ENCODE results near the gene FAM151B.

FAM151B gene

DNA sequence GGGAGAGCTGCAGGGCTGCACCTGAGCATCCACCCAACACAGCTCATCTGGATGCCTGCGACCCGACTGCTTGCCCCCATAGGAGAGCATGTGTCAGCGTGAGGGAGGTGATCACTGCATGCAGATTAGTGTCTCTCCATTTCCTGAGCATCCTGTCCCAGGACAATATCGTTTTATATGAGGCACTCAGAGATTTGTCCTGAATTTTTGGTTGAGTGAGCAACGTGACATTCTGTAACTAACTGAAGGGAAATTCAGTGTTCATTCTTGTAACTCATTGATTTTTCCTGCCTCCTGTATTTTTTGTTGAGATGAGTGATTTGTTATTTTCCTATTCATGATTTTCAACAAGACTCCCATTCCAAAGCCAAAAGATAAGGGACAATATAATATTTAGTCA is 102.9 kb downstream of the FAM151B start:
- Histone ChIP-seq H3K27me3 (ENCODE audit: insufficient read depth, poor library complexity, severe bottlenecking) (no peaks in the 10 kb centered on the region), H3K4me3 (replicated peaks; ENCODE audit: insufficient read depth, low read length) (no peak overlapping the region), H3K27ac (replicated peaks) (no peak overlapping the region)
- TF ChIP-seq, protein P1, sequence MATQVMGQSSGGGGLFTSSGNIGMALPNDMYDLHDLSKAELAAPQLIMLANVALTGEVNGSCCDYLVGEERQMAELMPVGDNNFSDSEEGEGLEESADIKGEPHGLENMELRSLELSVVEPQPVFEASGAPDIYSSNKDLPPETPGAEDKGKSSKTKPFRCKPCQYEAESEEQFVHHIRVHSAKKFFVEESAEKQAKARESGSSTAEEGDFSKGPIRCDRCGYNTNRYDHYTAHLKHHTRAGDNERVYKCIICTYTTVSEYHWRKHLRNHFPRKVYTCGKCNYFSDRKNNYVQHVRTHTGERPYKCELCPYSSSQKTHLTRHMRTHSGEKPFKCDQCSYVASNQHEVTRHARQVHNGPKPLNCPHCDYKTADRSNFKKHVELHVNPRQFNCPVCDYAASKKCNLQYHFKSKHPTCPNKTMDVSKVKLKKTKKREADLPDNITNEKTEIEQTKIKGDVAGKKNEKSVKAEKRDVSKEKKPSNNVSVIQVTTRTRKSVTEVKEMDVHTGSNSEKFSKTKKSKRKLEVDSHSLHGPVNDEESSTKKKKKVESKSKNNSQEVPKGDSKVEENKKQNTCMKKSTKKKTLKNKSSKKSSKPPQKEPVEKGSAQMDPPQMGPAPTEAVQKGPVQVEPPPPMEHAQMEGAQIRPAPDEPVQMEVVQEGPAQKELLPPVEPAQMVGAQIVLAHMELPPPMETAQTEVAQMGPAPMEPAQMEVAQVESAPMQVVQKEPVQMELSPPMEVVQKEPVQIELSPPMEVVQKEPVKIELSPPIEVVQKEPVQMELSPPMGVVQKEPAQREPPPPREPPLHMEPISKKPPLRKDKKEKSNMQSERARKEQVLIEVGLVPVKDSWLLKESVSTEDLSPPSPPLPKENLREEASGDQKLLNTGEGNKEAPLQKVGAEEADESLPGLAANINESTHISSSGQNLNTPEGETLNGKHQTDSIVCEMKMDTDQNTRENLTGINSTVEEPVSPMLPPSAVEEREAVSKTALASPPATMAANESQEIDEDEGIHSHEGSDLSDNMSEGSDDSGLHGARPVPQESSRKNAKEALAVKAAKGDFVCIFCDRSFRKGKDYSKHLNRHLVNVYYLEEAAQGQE (IDR thresholded peaks at IDR 0.05; ENCODE audit: insufficient replicate concordance, low read depth) = no peak
- no peak for TF ChIP-seq GABPA (IDR thresholded peaks at IDR 0.05; ENCODE audit: low read depth)
- TF ChIP-seq POLR2AphosphoS5 (IDR thresholded peaks at IDR 0.05; ENCODE audit: low read depth) = no peak
- no peak for TF ChIP-seq SPI1 (IDR thresholded peaks at IDR 0.05; ENCODE audit: borderline replicate concordance, low read depth)
- TF ChIP-seq, protein P2, sequence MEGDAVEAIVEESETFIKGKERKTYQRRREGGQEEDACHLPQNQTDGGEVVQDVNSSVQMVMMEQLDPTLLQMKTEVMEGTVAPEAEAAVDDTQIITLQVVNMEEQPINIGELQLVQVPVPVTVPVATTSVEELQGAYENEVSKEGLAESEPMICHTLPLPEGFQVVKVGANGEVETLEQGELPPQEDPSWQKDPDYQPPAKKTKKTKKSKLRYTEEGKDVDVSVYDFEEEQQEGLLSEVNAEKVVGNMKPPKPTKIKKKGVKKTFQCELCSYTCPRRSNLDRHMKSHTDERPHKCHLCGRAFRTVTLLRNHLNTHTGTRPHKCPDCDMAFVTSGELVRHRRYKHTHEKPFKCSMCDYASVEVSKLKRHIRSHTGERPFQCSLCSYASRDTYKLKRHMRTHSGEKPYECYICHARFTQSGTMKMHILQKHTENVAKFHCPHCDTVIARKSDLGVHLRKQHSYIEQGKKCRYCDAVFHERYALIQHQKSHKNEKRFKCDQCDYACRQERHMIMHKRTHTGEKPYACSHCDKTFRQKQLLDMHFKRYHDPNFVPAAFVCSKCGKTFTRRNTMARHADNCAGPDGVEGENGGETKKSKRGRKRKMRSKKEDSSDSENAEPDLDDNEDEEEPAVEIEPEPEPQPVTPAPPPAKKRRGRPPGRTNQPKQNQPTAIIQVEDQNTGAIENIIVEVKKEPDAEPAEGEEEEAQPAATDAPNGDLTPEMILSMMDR (IDR thresholded peaks at IDR 0.05; ENCODE audit: insufficient read depth, low read length) = no peak
- no peak for DNase-seq (ENCODE audit: low read depth in 1 of 2, low spot score in 1 of 2)

DNA sequence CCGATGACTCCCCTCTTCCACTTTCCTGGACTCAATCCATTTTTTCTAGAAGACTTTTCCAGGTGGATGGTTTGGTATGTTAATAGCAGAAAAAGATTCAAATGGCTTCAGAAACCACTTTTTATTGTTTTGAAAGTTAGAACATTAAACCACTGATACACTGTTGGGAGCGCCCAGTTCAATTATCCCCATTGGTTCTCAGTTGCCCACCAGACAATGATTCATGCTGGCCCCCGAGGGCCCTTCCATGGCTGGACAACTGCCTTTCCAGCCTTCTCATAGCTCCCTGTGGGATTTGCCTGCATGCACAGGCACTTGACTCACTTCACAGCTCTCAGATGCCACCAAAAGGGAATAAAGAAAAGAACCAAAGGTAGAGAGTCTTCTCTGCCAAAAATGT is 103.5 kb downstream of the FAM151B start:
- TF ChIP-seq, protein P1 (IDR thresholded peaks at IDR 0.05; ENCODE audit: insufficient replicate concordance, low read depth) = no peak
- TF ChIP-seq SPI1 (IDR thresholded peaks at IDR 0.05; ENCODE audit: borderline replicate concordance, low read depth) = no peak
- TF ChIP-seq, protein P2 (IDR thresholded peaks at IDR 0.05; ENCODE audit: insufficient read depth, low read length) = no peak
- TF ChIP-seq GABPA (IDR thresholded peaks at IDR 0.05; ENCODE audit: low read depth) = no peak
- no peak for TF ChIP-seq POLR2AphosphoS5 (IDR thresholded peaks at IDR 0.05; ENCODE audit: low read depth)
- no peak for DNase-seq (ENCODE audit: low read depth in 1 of 2, low spot score in 1 of 2)
- H3K27me3 ChIP-seq (ENCODE audit: insufficient read depth, poor library complexity, severe bottlenecking) = no peaks in the 10 kb centered on the region
- no peak overlapping the region for H3K4me3 ChIP-seq (replicated peaks; ENCODE audit: insufficient read depth, low read length)
- no peak overlapping the region for H3K27ac ChIP-seq (replicated peaks)

DNA sequence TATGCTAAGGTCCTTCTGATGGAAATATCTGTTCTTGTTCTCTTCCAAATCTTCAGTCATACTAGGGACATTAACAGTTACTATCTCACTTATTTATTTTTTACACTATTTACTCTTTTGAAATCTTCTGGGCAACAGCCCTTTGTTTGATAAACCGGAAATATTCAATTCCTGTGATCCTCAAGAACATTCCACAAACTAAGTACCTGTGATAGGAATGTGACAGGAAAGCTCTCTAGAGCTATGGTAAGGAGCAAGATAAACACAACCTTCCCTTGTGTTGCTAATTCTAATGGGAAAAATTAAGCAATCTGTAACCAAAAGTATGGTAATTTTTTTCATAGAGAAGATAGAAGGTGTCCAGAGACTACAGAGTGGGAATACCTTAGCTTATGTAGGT is 104.2 kb downstream of the FAM151B start:
- H3K4me3 ChIP-seq (replicated peaks; ENCODE audit: insufficient read depth, low read length) = no peak overlapping the region
- no peak for TF ChIP-seq GABPA (IDR thresholded peaks at IDR 0.05; ENCODE audit: low read depth)
- TF ChIP-seq, protein P1 (IDR thresholded peaks at IDR 0.05; ENCODE audit: insufficient replicate concordance, low read depth) = no peak
- H3K27ac ChIP-seq (replicated peaks) = no peak overlapping the region
- DNase-seq (ENCODE audit: low read depth in 1 of 2, low spot score in 1 of 2) = no peak
- H3K27me3 ChIP-seq (ENCODE audit: insufficient read depth, poor library complexity, severe bottlenecking) = no peaks in the 10 kb centered on the region
